CD4-positive, alpha-beta T cell treated with Interleukin-12 subunit alpha and Interleukin-12 subunit beta, for 1 hour (primary cell): ENCODE results near the gene FLT1.

Experiments
- DNase-seq: peaks from one replicate; pipeline ENCODE4 v3.0.0-alpha.2; 2020

Gene FLT1

GRCh38 chr13:28494778-28495537 is at the start of gene FLT1:
TSS of gene FLT1 (minus strand) at chr13:28495128. CDS start at chr13:28494843, 285 bp downstream.
- peak; percentile 20 for DNase-seq

GRCh38 chr13:28544026-28544425 is 49.1 kb upstream of the FLT1 start:
- no peak for DNase-seq

- DNase-seq, result no peak
Measured at GRCh38 chr13:28542804-28543203, 47.9 kb upstream of the FLT1 start.

GRCh38 chr13:28541966-28542365 is 47.0 kb upstream of the FLT1 start:
- no peak for DNase-seq

GRCh38 chr13:28540612-28541011 is 45.7 kb upstream of the FLT1 start:
- no peak for DNase-seq

GRCh38 chr13:28539625-28540286 is 44.8 kb upstream of the FLT1 start:
- no peak for DNase-seq

GRCh38 chr13:28538932-28539331 is 44.0 kb upstream of the FLT1 start:
- DNase-seq, result no peak

- DNase-seq, result no peak
Measured at GRCh38 chr13:28537171-28537570, 42.2 kb upstream of the FLT1 start.

- DNase-seq, result no peak
Measured at GRCh38 chr13:28536371-28536770, 41.4 kb upstream of the FLT1 start.

GRCh38 chr13:28535734-28536133 is 40.8 kb upstream of the FLT1 start:
- DNase-seq, result no peak

GRCh38 chr13:28534801-28535200 is 39.9 kb upstream of the FLT1 start:
- no peak for DNase-seq

- no peak for DNase-seq
Measured at GRCh38 chr13:28534210-28534609, 39.3 kb upstream of the FLT1 start.

- no peak for DNase-seq
Measured at GRCh38 chr13:28533441-28534166, 38.7 kb upstream of the FLT1 start.

GRCh38 chr13:28533125-28533436 is 38.2 kb upstream of the FLT1 start:
- DNase-seq, result no peak

GRCh38 chr13:28532388-28533124 is 37.6 kb upstream of the FLT1 start:
- no peak for DNase-seq

- no peak for DNase-seq
Measured at GRCh38 chr13:28531845-28532387, 37.0 kb upstream of the FLT1 start.

GRCh38 chr13:28531077-28531844 is 36.3 kb upstream of the FLT1 start:
- no peak for DNase-seq

- no peak for DNase-seq
Measured at GRCh38 chr13:28530729-28531076, 35.8 kb upstream of the FLT1 start.

GRCh38 chr13:28529836-28530235 is 34.9 kb upstream of the FLT1 start:
- DNase-seq, result no peak

GRCh38 chr13:28528848-28529247 is 33.9 kb upstream of the FLT1 start:
- DNase-seq, result no peak

GRCh38 chr13:28528388-28528787 is 33.5 kb upstream of the FLT1 start:
- no peak for DNase-seq

GRCh38 chr13:28527629-28528028 is 32.7 kb upstream of the FLT1 start:
- DNase-seq, result no peak
